SW480 (cell line): ENCODE measurements around the gene GJA9.
"Not testable (repeated sequence)": the region's sequence is repeated elsewhere in the genome, so short reads cannot be mapped to it uniquely, and the experiment has no call there.

Source experiments
- DNase-seq: peaks from one replicate; pipeline ENCODE4 v3.0.0-alpha.2; 2016; ENCODE audit warnings: low spot score

GJA9 gene

DNA sequence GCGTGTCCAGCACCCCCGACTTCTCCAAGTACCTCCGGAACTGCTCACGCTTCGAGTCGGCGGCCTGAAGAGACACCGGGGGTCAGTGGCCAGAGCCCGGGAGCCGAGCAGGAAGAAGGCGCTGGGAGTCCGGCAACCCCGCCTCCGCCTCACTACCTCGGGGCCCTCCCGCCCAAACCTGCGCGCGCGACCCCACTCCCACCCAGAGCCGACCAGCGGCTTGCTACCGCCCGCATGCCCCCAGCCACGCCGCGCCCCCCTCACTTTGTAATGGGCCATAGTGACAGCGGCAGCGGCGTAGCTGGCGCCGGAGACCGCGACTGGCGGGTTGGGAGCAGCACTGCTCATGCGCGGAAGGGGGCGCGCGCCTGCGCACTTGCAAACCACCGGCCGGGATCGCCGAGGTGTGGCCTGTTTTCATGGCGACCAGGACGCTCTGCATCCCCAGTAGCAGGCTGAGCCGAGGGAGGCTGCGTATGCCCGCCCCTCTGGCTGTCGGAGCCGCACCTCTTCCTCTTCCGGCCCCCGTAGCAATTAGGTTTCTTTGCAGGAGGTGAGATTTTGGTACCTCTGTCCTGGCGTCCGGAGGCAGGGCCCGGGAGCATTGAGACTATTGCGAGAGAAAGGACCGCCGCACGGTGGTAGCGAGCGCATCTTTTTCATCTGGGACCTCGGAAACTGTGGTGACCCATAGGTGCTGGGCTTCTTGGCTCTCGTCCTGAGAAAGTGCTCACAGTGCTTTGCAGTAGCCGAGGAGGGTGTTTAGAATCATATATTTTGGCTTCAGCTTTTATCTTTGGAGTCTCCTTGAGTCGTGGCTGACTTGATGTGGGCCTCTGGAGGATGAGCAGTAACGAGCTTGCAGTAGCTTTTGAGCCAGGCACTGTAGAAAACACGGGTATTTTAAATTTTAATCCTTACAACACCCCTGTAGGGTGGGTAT, 8.1 kb downstream of the GJA9 start, which contains the start of gene MYCBP:
Gene MYCBP (minus strand): TSS at position 322 of the 943 bp plus-strand sequence. CDS start 43 bp downstream, at position 279.
- DNase-seq, result peak; percentile 94

DNA sequence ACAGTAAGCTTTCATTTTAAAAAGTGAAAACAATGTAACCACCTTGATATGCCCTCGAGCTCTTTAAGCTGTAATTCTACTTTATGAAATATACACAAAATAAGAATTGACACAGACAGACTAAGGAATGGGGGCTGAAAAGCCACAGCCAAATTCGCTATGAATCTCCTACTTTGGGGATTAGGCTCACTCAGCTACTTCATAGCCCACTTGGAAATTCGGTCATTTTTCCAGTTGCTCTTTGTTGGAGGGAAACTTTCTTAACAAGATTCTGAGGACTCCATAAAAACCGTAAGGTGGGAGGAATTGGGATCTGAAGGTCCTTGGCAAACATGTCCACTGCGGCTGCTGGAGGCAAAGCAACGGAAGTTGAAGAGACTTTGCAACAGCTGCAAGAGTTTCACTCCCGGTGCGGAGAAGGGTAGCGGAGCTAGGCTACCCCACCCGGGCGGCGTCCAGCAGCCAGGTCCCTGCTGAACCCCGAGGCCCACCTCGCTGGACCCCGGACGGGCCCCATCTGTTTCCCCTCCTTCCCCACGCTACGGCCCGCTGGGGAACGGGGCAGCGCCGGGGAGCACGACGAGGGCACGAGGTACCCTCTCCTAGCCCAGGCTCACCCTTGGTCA, 8.9 kb downstream of the GJA9 start:
- no peak for DNase-seq

DNA sequence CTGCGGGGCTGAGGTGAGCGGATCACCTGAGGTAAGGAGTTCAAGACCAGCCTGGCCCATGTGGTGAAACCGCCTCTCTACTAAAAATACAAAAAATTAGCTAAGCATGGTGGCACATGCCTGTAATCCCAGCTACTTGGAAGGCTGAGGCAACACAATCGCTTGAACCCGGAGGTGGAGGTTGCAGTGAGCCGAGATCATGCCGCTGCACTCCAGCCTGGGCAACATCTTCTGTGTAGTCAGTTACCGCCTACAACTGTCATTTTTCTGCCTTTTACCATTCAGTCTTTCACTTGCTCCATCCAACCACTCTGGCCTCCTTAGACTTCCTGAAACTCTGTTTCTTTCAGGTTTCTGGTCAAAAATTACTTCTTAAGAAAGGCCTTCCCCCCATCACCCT, 10.4 kb downstream of the GJA9 start:
- DNase-seq, result no peak

DNA sequence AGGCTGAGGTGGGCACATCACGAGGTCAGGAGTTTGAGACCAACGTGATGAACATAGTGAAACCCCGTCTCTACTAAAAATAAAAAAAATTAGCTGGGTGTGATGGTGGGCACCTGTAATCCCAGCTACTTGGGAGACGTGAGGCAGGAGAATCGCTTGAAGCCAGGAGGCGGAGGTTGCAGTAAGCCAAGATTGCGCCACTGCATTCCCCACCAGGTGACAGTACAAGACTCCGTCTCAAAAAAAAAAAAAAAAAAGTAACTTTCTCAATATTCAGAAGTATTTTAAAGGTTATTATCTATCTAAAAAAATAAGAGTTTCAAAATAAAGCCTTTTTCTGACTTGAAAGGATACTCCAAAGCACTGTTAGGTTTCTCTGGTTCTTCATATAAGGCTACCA, 14.2 kb downstream of the GJA9 start:
- DNase-seq, result no peak

- no peak for DNase-seq
These were observed 16.2 kb downstream of the GJA9 start for GRCh38 chr1:38865112-38865715.

DNA sequence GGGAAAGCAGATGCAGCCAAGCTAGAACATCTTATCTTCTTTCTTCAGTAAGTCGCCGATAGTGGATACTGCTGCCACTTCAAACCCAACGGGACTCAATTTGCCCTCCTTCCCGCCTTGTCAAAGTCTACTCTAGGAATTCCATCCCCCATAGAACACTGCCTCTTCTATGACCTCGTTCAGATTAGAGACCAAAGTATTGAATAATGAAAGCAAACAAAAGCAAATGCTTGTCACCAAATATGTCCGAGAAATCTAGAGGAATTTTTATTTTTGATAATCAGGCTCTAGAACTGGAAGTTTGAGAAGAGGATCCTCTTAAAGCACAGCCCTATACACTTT, 21.0 kb downstream of the GJA9 start:
- no peak for DNase-seq

DNA sequence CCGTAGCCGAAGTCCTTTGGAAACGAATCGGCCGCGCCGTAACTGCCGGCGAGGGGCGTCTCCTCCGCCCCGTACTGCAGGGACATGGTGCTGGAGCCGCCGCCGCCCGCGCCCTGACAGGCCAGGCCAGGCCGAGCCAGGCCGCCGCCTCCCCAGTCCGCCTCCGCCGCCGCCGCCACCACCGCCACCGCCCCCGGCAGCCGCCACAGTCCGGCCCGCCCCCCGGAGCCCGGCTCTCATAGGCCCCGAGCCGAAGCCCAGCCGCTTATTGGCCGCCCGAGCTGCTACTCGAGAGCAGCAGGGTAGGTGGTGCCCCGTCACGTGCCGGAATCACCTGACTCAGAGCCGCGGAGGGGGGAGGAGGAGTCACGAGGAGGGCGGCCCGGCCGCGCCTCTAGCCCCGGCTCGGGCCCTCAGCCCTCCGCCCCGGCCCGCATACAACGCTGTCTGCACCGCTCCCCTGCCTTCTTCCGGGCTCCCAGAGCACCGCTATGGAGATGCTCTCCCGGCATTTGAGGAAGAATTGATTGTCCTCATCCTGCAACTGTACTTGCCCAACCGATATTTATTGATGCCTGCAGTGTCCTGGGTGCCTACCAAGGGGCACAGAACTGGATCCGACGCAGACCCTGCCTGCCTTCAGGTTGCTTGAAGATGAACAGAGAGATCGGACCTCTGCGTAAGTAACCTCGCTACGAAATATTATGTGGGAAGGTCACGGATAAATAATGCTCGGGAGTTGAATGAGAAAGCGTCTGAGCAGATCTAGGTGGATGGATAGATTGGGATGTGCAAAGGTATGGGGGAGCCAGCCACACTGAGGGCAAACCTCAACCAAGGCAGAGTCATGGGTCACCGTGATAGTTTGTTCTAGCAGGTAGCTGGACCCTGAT, 21.6 kb downstream of the GJA9 start, which contains the start of gene RRAGC:
Gene RRAGC (minus strand): TSS at position 212 of the 893 bp plus-strand sequence. CDS start 126 bp downstream, at position 86.
- peak; percentile 95 for DNase-seq

DNA sequence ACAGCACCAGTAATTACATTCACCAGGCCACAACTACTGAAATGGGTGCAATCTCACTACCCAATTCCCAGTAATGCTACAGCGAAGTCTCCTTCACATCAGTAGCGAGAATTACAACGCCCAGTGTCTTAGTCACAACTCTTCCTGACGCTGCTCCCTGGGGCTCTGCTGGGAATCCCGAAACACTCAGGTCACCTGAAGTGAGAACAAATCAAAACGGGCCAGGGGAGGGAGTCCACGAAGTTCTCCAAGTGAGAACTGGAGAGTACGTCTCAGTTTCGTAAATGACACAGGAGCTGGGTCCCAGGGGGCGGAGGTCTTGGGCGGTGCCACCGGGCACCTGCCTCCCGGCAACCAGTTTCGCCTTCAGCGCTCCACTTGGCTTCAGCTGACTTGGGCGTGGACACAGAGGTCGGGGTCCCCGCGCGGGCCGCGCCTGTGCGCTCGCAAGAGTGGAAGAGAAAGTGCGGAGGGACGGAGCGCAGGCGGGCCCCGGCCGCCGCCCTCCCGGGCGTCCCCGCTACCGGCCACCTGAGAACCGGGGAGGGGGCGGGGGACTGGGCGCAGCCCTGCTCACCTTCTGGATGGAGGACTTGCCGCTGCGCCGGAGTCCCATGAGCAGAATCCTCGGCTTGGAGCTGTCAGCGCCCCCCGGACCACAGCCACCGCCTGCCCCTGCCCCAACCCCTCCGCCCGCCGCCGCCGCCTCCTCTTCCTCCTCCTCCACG, 22.4 kb downstream of the GJA9 start:
- peak; percentile 61 for DNase-seq

DNA sequence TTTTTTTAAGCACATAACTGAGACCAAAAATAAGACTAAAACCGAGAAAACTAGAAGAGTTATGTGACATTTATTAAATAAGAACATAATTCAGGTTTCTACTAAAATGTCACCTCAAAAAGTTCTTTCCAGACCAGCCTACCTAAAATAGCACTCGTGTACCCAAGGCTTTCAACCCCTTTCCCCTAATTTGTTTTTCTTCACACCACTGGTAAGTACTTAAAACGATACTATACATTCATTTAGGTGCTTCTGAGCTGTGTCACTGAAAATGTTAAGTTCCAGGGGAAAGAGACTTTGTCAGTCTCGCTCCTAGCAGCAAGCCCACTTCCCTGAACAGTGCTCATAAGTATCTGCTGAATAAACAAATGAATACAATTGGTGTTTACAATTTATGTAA, 28.6 kb downstream of the GJA9 start:
- no peak for DNase-seq

GRCh38 chr1:38848071-38848470, 33.3 kb downstream of the GJA9 start:
- DNase-seq, result no peak

- no peak for DNase-seq
These were observed 35.2 kb downstream of the GJA9 start for GRCh38 chr1:38846210-38846609.

DNA sequence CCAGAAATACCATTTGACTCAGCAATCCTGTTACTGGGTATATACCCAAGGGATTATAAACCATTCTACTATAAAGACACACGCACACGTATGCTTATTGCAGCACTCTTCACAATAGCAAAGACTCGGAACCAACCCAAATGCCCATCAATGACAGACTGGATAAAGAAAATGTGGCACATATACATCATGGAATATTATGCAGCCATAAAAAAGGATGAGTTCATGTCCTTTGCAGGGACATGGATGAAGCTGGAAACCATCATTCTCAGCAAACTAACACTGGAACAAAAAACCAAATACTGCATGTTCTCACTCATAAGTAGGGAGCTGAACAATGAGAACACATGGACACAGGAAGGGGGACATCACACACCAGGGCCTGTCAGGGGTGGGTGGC, 36.3 kb downstream of the GJA9 start:
- DNase-seq, result not testable (repeated sequence)

DNA sequence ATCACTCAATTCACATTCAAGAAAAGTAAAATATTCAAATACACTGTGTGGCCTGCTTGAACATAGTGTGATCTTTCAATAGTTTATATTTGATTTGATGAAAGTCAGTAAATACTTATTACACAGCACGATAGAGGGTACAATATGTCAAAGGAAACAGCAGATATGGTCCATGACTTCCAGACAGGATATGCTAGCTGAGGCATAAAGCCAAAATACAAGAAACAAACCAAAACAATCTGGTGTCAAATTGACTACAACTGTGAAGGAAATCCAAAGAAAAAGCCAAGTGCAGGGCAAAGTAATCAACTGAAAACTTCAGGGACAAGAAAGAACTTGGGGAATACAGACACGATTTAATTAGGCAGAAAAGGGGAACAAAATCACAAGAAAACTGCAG, 41.1 kb downstream of the GJA9 start:
- no peak for DNase-seq

DNA sequence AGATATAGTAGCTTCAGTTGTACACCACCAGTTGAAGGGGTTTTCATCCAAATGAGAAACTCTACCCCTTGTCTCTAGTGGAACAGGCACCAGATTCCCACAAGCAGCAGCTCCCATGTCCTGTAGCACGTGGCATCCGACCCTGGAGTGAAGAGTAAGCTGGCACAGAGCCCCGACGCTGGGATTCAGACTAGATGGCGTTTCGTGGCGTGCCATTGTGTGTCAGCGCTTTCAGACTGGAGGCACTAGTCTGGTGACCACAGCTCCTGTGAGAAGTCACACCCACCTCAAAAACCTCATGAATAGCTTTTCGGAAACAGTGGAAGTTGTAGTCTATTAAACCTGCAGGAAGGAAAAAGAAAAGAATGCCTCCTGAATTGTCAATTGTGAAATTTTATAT, 42.0 kb downstream of the GJA9 start:
- no peak for DNase-seq

- DNase-seq, result not testable (repeated sequence)
These were observed 45.1 kb downstream of the GJA9 start for GRCh38 chr1:38836316-38836715.

GRCh38 chr1:38834937-38835827, 46.2 kb downstream of the GJA9 start:
- DNase-seq, result peak; percentile 84

DNA sequence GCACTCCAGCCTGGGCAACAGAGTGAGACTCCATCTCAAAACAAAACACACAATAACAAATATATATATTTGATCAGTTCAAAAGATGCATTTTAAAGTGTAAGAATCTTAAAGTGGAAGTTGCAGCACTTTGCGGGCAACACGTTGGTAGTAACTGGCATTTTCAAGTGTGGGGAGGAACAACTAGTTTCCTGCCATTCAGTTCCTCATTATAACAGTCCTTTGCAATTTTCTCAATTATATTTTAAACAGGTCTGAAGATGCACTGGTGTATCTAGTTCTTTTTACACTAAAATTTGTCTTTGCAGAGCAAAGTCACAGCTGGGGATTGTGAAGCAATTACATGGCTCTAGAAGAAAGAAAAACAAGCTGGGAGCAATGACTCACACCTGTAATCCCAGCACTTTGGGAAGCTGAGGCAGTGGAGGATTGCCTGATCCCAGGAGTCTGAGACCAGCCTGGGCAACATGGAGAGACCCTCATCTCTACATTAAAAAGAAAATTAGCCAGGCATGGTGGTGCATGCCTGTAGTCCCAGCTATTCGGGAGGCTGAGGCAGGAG, 47.1 kb downstream of the GJA9 start:
- no peak for DNase-seq

GRCh38 chr1:38833146-38833545, 48.2 kb downstream of the GJA9 start:
- DNase-seq, result no peak

DNA sequence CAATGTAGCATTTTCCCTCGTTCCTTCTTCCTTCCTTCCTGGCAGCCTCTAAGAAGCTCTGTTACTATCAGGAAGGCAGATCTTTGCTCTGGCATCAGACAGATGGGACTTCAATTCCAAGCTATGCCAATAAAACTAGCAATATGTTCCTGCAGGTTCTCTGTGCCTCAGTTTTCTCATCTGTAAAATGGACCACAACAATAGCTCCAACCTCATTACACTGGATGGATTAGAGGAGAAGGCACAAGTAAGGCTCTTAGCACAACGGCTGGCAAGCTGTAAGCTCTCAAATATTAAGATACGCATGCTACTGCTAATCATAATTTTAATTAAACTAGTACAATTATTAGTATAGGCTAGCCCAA, 49.0 kb downstream of the GJA9 start:
- DNase-seq, result no peak
